A549 (cell line): ENCODE results near the gene ASTN1. TPM values are rescaled to one million over a fixed set of nuclear protein-coding genes. Genes with fewer than 3 reads are reported as not detected.

Experiments
- ATAC-seq, 2 experiments: fragments of 200-7000 bp in 1 of 2; fragments of >200 bp in 1 of 2; cut with Nextera tagmentation in 1 of 2; cut with Tn5 transposase in 1 of 2; 3 replicates each; pipeline versions ENCODE4 v1.8.0 to v1.9.1; 2018 to 2020; ENCODE audit warnings: mild to moderate bottlenecking in 1 of 2, moderate library complexity in 1 of 2
- CTCF ChIA-PET: fragments of 300-600 bp; sonication (Branson Sonifier 250); formaldehyde crosslinking; extraction: SDS; loops from one replicate; lab custom pipeline; 2021; ENCODE audit warnings: antibody characterized with exemption, inconsistent platforms; lab: Yijun Ruan, JAX
- POLR2A ChIA-PET: fragments of 350-600 bp; formaldehyde crosslinking; extraction: SDS; loops from one replicate; lab custom pipeline; 2021; ENCODE audit warnings: antibody characterized with exemption, inconsistent platforms; lab: Yijun Ruan, JAX
- DNase-seq, 2 experiments: peaks; one replicate each; pipeline versions ENCODE4 v3.0.0 to v3.0.0-alpha.2; 2011 to 2016; ENCODE audit warnings: low read depth in 1 of 2, low spot score in 1 of 2
- FAIRE-seq: peaks from 2 replicates; lab custom pipeline; 2011; peaks lifted over from hg19 to GRCh38; lab: Jason Lieb, UNC
- H3K27ac ChIP-seq, 2 experiments: fragments of >200 bp; sonication (Bioruptor Twin); formaldehyde crosslinking; 3 replicates each; pipeline ENCODE4 v1.5.1; 2016 to 2017
- H3K4me1 ChIP-seq: fragments of >200 bp; sonication (Bioruptor Twin); formaldehyde crosslinking; 3 replicates; pipeline ENCODE4 v1.6.1; 2016
- H3K4me2 ChIP-seq: fragments of >200 bp; sonication (Bioruptor Twin); formaldehyde crosslinking; 3 replicates; pipeline ENCODE4 v1.6.1; 2016
- H3K4me3 ChIP-seq: fragments of >200 bp; sonication (Bioruptor Twin); formaldehyde crosslinking; 3 replicates; pipeline ENCODE4 v1.5.1; 2016
- H3K9me3 ChIP-seq: fragments of >200 bp; sonication (Bioruptor Twin); formaldehyde crosslinking; 3 replicates; pipeline ENCODE4 v1.6.1; 2016
- ATOH8 ChIP-seq: fragments of 250-450 bp; sonication (Bioruptor Pico); IDR thresholded peaks from 2 replicates; pipeline ENCODE4 v1.5.0; 2020; ENCODE audit warnings: low read depth, mild to moderate bottlenecking, moderate library complexity
- CEBPB ChIP-seq, 2 experiments: fragments of >200 bp in 1 of 2; sonication (Bioruptor Twin) in 1 of 2; formaldehyde crosslinking in 1 of 2; IDR thresholded peaks; 2 replicates each; pipeline ENCODE4 v1.6.1; 2012 to 2016
- ELK1 ChIP-seq: fragments of 150-350 bp; IDR thresholded peaks from 2 replicates; pipeline ENCODE4 v1.6.1; 2014; ENCODE audit warnings: low read depth, mild to moderate bottlenecking, low read length
- FOXS1 ChIP-seq: fragments of 250-450 bp; sonication (Bioruptor Pico); IDR thresholded peaks from 2 replicates; pipeline ENCODE4 v1.5.0; 2020; ENCODE audit warnings: mild to moderate bottlenecking, moderate library complexity
- KDM1A ChIP-seq: fragments of 200-600 bp; sonication (generic); IDR thresholded peaks from 2 replicates; pipeline ENCODE4 v1.6.1; 2016; ENCODE audit warnings: low read depth, mild to moderate bottlenecking
- KDM5A ChIP-seq: fragments of 200-600 bp; sonication (generic); IDR thresholded peaks from 2 replicates; pipeline ENCODE4 v1.6.1; 2016; ENCODE audit warnings: antibody characterized with exemption, mild to moderate bottlenecking
- MAFK ChIP-seq: fragments of 450-650 bp; IDR thresholded peaks from 2 replicates; pipeline ENCODE4 v1.6.1; 2014; ENCODE audit not compliant: partially characterized antibody
- POLR2A ChIP-seq: IDR thresholded peaks from 2 replicates; pipeline ENCODE4 v1.6.1; 2012; ENCODE audit warnings: mild to moderate bottlenecking, low read length
- POLR2AphosphoS2 ChIP-seq: conservative IDR thresholded peaks from 2 replicates; pipeline ENCODE4 v1.6.1; 2012; ENCODE audit warnings: low read length, improper control_type of control experiment, inconsistent platforms
- RAD21 ChIP-seq, 2 experiments: fragments of >200 bp in 1 of 2; sonication (Bioruptor Twin) in 1 of 2; formaldehyde crosslinking in 1 of 2; IDR thresholded peaks in 1 of 2; conservative IDR thresholded peaks in 1 of 2; 2 replicates in 1 of 2; 3 replicates in 1 of 2; pipeline ENCODE4 v1.6.1; 2012 to 2018; ENCODE audit warnings: inconsistent platforms in 1 of 2
- SMC3 ChIP-seq: fragments of >200 bp; sonication (Bioruptor Twin); formaldehyde crosslinking; IDR thresholded peaks from 3 replicates; pipeline ENCODE4 v1.6.1; 2018; ENCODE audit warnings: inconsistent platforms
- ZNF302 ChIP-seq: fragments of 250-450 bp; sonication (Bioruptor Pico); IDR thresholded peaks from 2 replicates; pipeline ENCODE4 v1.9.0; 2021; ENCODE audit warnings: inconsistent platforms, mild to moderate bottlenecking, moderate library complexity
- WGBS: methylation state at CpG from one replicate; pipeline ENCODE4 v1.1.6; 2017; ENCODE audit errors: missing lambda C conversion rate; 5-methylcytosine and 5-hydroxymethylcytosine counted together
- polyA plus RNA-seq, 4 experiments: library from polyadenylated mRNA; depleted of rRNA in 3 of 4; stranded (reverse); fragments of >200 nt; fragmentation: RNase III in 1 of 4; extraction: RNeasy Plus Mini Kit Qiagen cat#74134 plus additional on column Dnase treatment in 1 of 4; gene quantifications; 2 replicates in 3 of 4; 3 replicates in 1 of 4; pipeline ENCODE4 v1.2.3, GENCODE V29; 2011 to 2017
- TF ChIP-seq, protein P1 (sequence below): IDR thresholded peaks from 2 replicates; pipeline ENCODE4 v1.6.1; 2012
- TF ChIP-seq, protein P2 (sequence below): IDR thresholded peaks from 2 replicates; pipeline ENCODE4 v1.6.1; 2012; ENCODE audit warnings: low read depth, borderline replicate concordance
- TF ChIP-seq, protein P3 (sequence below): fragments of 200-600 bp; sonication (generic); IDR thresholded peaks from 2 replicates; pipeline ENCODE4 v1.6.1; 2016; ENCODE audit warnings: antibody characterized with exemption, mild to moderate bottlenecking, moderate library complexity
- TF ChIP-seq, protein P4 (sequence below): IDR thresholded peaks from 2 replicates; pipeline ENCODE4 v1.6.1; 2012
- TF ChIP-seq, protein P5 (sequence below): fragments of 450-650 bp; IDR thresholded peaks from 2 replicates; pipeline ENCODE4 v1.6.1; 2014; ENCODE audit warnings: antibody characterized with exemption

The ASTN1 gene
- polyA plus RNA-seq, 2 of the 4 experiments (the other 2 are of a cell fraction): not detected

GRCh38 chr1:177024623-177025022 lies 139.9 kb downstream of the ASTN1 start:
- 17% methylated on average over 4 of the region's 4 CpGs for WGBS
- Histone ChIP-seq H3K4me2 (no peak overlapping the region), H3K27ac (no peak overlapping the region), H3K4me3 (no peak overlapping the region), H3K9me3 (no peaks in the 10 kb centered on the region), H3K4me1 (no peaks in the 10 kb centered on the region)
- FAIRE-seq: no peak
- TF ChIP-seq SMC3 (no peak), POLR2A (no peak), MAFK (no peak), KDM5A (no peak), ELK1 (no peak), ATOH8 (CRISPR knock-in tag) (no peak)
- TF ChIP-seq, protein P1, sequence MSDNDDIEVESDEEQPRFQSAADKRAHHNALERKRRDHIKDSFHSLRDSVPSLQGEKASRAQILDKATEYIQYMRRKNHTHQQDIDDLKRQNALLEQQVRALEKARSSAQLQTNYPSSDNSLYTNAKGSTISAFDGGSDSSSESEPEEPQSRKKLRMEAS: no peak
- TF ChIP-seq, protein P2, sequence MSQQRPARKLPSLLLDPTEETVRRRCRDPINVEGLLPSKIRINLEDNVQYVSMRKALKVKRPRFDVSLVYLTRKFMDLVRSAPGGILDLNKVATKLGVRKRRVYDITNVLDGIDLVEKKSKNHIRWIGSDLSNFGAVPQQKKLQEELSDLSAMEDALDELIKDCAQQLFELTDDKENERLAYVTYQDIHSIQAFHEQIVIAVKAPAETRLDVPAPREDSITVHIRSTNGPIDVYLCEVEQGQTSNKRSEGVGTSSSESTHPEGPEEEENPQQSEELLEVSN: no peak
- TF ChIP-seq, protein P3, sequence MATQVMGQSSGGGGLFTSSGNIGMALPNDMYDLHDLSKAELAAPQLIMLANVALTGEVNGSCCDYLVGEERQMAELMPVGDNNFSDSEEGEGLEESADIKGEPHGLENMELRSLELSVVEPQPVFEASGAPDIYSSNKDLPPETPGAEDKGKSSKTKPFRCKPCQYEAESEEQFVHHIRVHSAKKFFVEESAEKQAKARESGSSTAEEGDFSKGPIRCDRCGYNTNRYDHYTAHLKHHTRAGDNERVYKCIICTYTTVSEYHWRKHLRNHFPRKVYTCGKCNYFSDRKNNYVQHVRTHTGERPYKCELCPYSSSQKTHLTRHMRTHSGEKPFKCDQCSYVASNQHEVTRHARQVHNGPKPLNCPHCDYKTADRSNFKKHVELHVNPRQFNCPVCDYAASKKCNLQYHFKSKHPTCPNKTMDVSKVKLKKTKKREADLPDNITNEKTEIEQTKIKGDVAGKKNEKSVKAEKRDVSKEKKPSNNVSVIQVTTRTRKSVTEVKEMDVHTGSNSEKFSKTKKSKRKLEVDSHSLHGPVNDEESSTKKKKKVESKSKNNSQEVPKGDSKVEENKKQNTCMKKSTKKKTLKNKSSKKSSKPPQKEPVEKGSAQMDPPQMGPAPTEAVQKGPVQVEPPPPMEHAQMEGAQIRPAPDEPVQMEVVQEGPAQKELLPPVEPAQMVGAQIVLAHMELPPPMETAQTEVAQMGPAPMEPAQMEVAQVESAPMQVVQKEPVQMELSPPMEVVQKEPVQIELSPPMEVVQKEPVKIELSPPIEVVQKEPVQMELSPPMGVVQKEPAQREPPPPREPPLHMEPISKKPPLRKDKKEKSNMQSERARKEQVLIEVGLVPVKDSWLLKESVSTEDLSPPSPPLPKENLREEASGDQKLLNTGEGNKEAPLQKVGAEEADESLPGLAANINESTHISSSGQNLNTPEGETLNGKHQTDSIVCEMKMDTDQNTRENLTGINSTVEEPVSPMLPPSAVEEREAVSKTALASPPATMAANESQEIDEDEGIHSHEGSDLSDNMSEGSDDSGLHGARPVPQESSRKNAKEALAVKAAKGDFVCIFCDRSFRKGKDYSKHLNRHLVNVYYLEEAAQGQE: no peak
- TF ChIP-seq, protein P4, sequence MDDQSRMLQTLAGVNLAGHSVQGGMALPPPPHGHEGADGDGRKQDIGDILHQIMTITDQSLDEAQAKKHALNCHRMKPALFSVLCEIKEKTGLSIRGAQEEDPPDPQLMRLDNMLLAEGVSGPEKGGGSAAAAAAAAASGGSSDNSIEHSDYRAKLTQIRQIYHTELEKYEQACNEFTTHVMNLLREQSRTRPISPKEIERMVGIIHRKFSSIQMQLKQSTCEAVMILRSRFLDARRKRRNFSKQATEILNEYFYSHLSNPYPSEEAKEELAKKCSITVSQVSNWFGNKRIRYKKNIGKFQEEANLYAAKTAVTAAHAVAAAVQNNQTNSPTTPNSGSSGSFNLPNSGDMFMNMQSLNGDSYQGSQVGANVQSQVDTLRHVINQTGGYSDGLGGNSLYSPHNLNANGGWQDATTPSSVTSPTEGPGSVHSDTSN: no peak
- TF ChIP-seq, protein P5, sequence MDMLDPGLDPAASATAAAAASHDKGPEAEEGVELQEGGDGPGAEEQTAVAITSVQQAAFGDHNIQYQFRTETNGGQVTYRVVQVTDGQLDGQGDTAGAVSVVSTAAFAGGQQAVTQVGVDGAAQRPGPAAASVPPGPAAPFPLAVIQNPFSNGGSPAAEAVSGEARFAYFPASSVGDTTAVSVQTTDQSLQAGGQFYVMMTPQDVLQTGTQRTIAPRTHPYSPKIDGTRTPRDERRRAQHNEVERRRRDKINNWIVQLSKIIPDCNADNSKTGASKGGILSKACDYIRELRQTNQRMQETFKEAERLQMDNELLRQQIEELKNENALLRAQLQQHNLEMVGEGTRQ: no peak
- ATAC-seq: no peak
- ChIA-PET POLR2A (no interaction called here), CTCF (interaction anchor here (0.7 kb wide), 1 partner anchor 17 kb away, joined by 3 read pairs; no protein-coding TSS in a partner anchor)
- DNase-seq: no peak

GRCh38 chr1:177023726-177024125 lies 140.8 kb downstream of the ASTN1 start:
- CTCF ChIA-PET: no interaction called here
- 3% methylated on average over 3 of the region's 3 CpGs for WGBS
- Histone ChIP-seq H3K27ac (no peak overlapping the region), H3K4me1 (no peaks in the 10 kb centered on the region), H3K4me3 (no peak overlapping the region), H3K4me2 (no peak overlapping the region), H3K9me3 (no peaks in the 10 kb centered on the region)
- TF ChIP-seq POLR2AphosphoS2 (no peak), KDM1A (no peak), ZNF302 (no peak), RAD21 (conservative IDR thresholded peaks at IDR 0.05 in 1 of 2, IDR thresholded peaks at IDR 0.05 in 1 of 2) (no peak), CEBPB (IDR thresholded peaks at IDR 0.05) (no peak), FOXS1 (CRISPR knock-in tag) (no peak), MAFK (no peak), SMC3 (no peak)
- TF ChIP-seq, protein P2: no peak
- no peak for FAIRE-seq
- no peak for DNase-seq
- POLR2A ChIA-PET: no interaction called here
- no peak for ATAC-seq
